DOHH2 (cell line): ENCODE data around the gene CTPS2.

Experiments
- EZH2phosphoT487 ChIP-seq: fragments of 200-600 bp; sonication (generic); IDR thresholded peaks from 2 replicates; pipeline ENCODE4 v1.6.1; 2017; ENCODE audit warnings: borderline replicate concordance, mild to moderate bottlenecking, antibody characterized with exemption, low read length, moderate library complexity, mixed read lengths
- TF ChIP-seq, protein P1 (sequence below): fragments of 200-600 bp; sonication (generic); IDR thresholded peaks from one replicate; pipeline ENCODE4 v1.5.1; 2014; ENCODE audit warnings: antibody characterized with exemption, mild to moderate bottlenecking, low read depth, low read length; ENCODE audit not compliant: poor library complexity, severe bottlenecking

DNA sequence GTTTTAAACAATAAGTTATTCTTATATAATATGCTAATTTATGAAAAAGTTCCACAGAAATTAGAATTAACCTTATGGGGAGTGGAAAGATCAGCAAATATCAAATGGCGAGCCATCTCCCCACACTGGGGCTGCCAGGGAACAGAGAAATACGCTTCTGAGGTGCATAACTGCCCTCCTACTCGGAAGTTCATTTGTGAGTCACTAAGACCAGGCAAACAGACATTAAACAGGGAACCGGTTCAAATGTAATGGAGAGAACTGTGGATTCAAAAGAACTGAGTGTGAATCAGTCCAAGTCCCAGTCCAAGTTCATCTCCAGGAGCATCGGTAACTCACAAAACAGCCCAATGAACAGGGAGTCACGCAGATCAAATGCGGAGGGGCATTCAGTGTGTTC, 73.9 kb downstream of the CTPS2 start:
- TF ChIP-seq, protein P1, sequence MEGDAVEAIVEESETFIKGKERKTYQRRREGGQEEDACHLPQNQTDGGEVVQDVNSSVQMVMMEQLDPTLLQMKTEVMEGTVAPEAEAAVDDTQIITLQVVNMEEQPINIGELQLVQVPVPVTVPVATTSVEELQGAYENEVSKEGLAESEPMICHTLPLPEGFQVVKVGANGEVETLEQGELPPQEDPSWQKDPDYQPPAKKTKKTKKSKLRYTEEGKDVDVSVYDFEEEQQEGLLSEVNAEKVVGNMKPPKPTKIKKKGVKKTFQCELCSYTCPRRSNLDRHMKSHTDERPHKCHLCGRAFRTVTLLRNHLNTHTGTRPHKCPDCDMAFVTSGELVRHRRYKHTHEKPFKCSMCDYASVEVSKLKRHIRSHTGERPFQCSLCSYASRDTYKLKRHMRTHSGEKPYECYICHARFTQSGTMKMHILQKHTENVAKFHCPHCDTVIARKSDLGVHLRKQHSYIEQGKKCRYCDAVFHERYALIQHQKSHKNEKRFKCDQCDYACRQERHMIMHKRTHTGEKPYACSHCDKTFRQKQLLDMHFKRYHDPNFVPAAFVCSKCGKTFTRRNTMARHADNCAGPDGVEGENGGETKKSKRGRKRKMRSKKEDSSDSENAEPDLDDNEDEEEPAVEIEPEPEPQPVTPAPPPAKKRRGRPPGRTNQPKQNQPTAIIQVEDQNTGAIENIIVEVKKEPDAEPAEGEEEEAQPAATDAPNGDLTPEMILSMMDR: no peak
- TF ChIP-seq EZH2phosphoT487: no peak
